Measurements from ENCODE around the gene AP5Z1.

- TF ChIP-seq CTCF (conservative IDR thresholded peaks at IDR 0.05), result no peak
- TF ChIP-seq EZH2 (IDR thresholded peaks at IDR 0.05; ENCODE audit: low read depth), result no peak
Observed at GRCh38 chr7:4794591-4795350, 19.3 kb downstream of the AP5Z1 start.

Data from PC-9 (cell line).